ENCODE data around the gene PDE8A.

Gene PDE8A

DNA sequence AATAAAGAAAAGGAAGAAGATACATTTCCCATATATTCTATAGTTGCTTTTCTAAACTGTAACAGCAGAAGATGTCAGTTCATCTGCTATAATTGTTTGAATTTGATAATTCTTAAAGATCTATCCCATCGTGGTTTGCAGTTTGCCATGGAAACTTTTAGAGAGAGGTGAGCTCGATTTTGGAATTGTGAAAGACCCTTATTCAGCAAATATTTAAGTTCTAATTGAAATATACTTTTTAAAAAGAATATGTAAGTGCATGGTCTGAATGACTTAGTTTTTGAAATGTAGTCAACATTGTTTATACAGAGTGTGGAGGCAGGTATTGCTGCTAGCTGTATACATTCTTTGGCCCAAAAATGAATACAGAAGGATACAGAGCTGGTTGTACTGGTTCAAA, 127.7 kb downstream of the PDE8A start:
- H3K4me1 Mint-ChIP-seq, result no peaks in the 10 kb centered on the region
- no peaks in the 10 kb centered on the region for H3K9me3 Mint-ChIP-seq
- TF ChIP-seq, protein P1, sequence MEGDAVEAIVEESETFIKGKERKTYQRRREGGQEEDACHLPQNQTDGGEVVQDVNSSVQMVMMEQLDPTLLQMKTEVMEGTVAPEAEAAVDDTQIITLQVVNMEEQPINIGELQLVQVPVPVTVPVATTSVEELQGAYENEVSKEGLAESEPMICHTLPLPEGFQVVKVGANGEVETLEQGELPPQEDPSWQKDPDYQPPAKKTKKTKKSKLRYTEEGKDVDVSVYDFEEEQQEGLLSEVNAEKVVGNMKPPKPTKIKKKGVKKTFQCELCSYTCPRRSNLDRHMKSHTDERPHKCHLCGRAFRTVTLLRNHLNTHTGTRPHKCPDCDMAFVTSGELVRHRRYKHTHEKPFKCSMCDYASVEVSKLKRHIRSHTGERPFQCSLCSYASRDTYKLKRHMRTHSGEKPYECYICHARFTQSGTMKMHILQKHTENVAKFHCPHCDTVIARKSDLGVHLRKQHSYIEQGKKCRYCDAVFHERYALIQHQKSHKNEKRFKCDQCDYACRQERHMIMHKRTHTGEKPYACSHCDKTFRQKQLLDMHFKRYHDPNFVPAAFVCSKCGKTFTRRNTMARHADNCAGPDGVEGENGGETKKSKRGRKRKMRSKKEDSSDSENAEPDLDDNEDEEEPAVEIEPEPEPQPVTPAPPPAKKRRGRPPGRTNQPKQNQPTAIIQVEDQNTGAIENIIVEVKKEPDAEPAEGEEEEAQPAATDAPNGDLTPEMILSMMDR (IDR thresholded peaks at IDR 0.05; ENCODE audit: unreplicated experiment in 3 of 3), result no peak
- H3K4me3 Mint-ChIP-seq, result no peak overlapping the region
- no peak overlapping the region for H3K27ac Mint-ChIP-seq
- H3K27me3 Mint-ChIP-seq (ENCODE audit: low read depth), result no peaks in the 10 kb centered on the region
- peaks cover 15% of the 10 kb centered on the region for H3K36me3 Mint-ChIP-seq (ENCODE audit: low read depth)

DNA sequence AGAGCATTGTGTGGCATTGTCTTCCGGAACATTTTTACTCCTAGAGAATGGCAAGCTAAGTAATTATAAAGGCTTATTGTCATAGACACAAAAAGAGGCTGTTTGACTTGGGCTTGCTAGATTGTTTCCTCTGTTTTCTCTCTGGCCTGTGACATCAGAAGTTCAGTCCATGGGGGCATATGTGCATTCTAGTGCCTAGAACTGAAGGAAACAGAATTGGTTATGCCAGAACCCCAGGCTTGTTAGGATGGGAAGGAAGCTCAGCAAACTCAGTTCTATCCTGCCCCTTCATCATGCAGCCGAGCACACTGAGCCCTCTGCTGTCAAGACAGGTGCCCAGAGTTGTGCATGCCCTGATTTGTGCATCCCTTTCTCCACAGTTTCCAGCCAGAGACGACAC, 131.3 kb downstream of the PDE8A start:
- TF ChIP-seq, protein P1 (IDR thresholded peaks at IDR 0.05; ENCODE audit: unreplicated experiment in 3 of 3), result no peak
- H3K4me1 Mint-ChIP-seq, result no peaks in the 10 kb centered on the region
- no peaks in the 10 kb centered on the region for H3K9me3 Mint-ChIP-seq
- H3K27ac Mint-ChIP-seq, result no peak overlapping the region
- no peaks in the 10 kb centered on the region for H3K27me3 Mint-ChIP-seq (ENCODE audit: low read depth)
- H3K36me3 Mint-ChIP-seq (ENCODE audit: low read depth), result peaks cover 36% of the 10 kb centered on the region
- H3K4me3 Mint-ChIP-seq, result no peak overlapping the region

DNA sequence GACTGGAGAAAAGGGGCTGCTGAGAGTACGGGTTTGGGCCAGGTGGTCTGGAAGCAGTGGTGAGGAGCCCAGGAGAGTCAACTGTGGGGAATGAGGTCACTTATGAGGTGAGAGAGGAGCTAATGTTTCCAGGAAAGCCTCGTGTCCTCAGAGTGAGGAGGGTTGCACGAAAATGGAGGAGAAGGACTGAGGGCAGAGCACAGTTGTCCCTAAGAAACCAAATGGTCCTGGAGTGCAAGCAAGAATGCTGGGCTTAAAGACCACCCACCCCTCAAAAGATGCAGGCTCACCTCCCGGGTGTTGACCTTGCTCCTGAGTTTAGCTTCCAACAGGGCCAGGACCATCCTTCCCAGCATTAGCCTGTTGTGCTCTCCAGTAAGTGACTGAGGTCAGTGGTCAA, 133.2 kb downstream of the PDE8A start:
- H3K27me3 Mint-ChIP-seq (ENCODE audit: low read depth), result no peaks in the 10 kb centered on the region
- no peak overlapping the region for H3K4me3 Mint-ChIP-seq
- no peak overlapping the region for H3K27ac Mint-ChIP-seq
- H3K36me3 Mint-ChIP-seq (ENCODE audit: low read depth), result peaks cover 35% of the 10 kb centered on the region
- H3K4me1 Mint-ChIP-seq, result no peaks in the 10 kb centered on the region
- no peaks in the 10 kb centered on the region for H3K9me3 Mint-ChIP-seq
- TF ChIP-seq, protein P1 (IDR thresholded peaks at IDR 0.05; ENCODE audit: unreplicated experiment in 3 of 3), result no peak

DNA sequence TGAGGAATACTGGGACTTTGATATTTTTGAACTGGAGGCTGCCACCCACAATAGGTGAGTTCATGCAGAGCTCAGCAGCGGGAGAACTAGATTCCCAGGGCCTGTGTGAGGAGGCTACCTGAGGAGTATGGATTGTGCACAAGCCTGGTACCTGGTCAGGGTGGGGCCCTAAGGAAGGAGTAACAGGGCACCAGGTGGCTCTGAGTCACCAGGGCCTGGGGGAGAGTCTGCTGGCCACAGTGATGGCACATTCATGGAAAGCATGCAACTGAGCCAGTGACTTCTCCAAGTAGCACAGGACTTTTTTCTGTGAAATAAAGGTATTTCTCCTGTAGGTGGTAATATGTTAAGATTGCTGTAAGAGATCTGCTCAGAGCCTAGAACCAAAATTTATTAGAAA, 134.4 kb downstream of the PDE8A start:
- Mint-ChIP-seq H3K4me3 (no peak overlapping the region), H3K9me3 (no peaks in the 10 kb centered on the region), H3K27ac (no peak overlapping the region), H3K36me3 (ENCODE audit: low read depth) (peaks cover 39% of the 10 kb centered on the region), H3K27me3 (ENCODE audit: low read depth) (no peaks in the 10 kb centered on the region), H3K4me1 (no peaks in the 10 kb centered on the region)
- TF ChIP-seq, protein P1 (IDR thresholded peaks at IDR 0.05; ENCODE audit: unreplicated experiment in 3 of 3), result no peak

DNA sequence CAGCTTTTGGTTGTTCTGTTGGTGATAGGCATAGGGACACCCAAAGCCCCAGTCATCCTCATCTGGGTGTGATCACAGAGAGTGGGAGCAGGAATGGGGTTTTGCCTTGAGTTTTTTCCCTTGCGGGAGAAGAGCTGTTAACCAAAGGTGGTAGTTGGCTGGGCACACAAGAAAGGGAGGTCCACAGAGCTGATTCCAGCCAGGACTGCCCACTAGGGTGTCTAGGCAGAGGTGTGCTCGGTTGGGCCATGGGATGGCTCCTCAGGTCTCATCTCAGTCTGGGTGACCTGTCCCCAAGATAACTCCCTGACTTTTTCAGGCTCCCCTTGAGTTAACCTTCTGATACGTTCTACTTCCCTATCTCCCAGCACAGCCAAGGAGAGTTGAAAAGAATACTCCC, 134.8 kb downstream of the PDE8A start:
- Mint-ChIP-seq H3K9me3 (no peaks in the 10 kb centered on the region), H3K4me1 (no peaks in the 10 kb centered on the region), H3K27me3 (ENCODE audit: low read depth) (no peaks in the 10 kb centered on the region), H3K36me3 (ENCODE audit: low read depth) (peaks cover 40% of the 10 kb centered on the region), H3K4me3 (no peak overlapping the region), H3K27ac (no peak overlapping the region)
- TF ChIP-seq, protein P1 (IDR thresholded peaks at IDR 0.05; ENCODE audit: unreplicated experiment in 3 of 3), result no peak

DNA sequence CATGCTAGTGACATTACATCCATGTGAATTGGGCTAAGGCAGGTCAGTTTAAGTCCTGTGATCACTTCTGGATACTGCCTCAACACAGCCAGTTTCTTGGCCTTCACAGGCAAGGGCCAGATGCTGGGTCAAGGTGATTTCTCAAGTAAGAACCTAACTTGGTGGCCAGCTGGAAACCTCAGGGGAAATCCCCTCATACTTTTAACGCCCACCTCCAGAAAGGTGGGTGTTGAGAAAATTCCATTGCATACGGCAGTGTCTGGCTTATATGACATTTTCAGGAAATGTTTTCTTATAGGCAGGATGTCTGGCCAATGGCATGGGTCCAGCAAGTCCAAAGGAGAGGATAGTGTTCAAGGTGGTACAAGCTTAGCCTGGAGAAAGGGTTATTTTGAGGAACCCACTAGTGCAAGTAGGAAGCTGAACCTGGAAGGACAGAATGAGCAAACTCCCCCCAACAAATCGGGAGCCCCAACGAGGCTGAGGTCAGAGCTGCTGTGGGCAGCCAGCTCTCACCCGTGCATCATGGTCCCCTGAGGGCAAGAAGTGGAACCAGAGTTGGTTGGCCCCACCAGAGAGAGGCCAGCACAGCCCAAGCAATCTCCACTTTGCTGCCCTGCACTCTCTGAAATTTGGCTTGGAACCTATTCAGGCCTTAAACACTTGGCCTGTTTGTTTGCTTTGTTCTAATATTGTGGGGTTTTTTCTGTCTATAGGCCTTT, 135.4 kb downstream of the PDE8A start:
- Mint-ChIP-seq H3K27me3 (ENCODE audit: low read depth) (no peaks in the 10 kb centered on the region), H3K9me3 (no peaks in the 10 kb centered on the region), H3K4me3 (no peak overlapping the region), H3K27ac (no peak overlapping the region), H3K4me1 (no peaks in the 10 kb centered on the region), H3K36me3 (ENCODE audit: low read depth) (peaks cover 45% of the 10 kb centered on the region)
- TF ChIP-seq, protein P1 (IDR thresholded peaks at IDR 0.05; ENCODE audit: unreplicated experiment in 3 of 3), result no peak
